Neural cell (in vitro differentiated cells): ENCODE data around the gene TMEM237.

Experiments used
- EP300 ChIP-seq: fragments of 450-650 bp; conservative IDR thresholded peaks from 2 replicates; pipeline ENCODE4 v1.6.1; 2014; ENCODE audit warnings: antibody characterized with exemption, mild to moderate bottlenecking, moderate library complexity; ENCODE audit not compliant: poor library complexity, severe bottlenecking
- EZH2 ChIP-seq: fragments of 200-600, 300-800 bp; shearing (Covaris generic), sonication (generic); IDR thresholded peaks from 2 replicates; pipeline ENCODE4 v1.6.1; 2014; ENCODE audit warnings: antibody characterized with exemption, low read length, borderline replicate concordance, mild to moderate bottlenecking; ENCODE audit not compliant: insufficient read depth, poor library complexity, severe bottlenecking
- POLR2AphosphoS5 ChIP-seq: IDR thresholded peaks from 2 replicates; pipeline ENCODE4 v1.6.1; 2012
- RAD21 ChIP-seq: fragments of 450-650 bp; conservative IDR thresholded peaks from 2 replicates; pipeline ENCODE4 v1.6.1; 2014; ENCODE audit warnings: antibody characterized with exemption, mild to moderate bottlenecking, moderate library complexity
- SMC3 ChIP-seq: fragments of 450-650 bp; conservative IDR thresholded peaks from 2 replicates; pipeline ENCODE4 v1.6.1; 2014; ENCODE audit warnings: antibody characterized with exemption, mild to moderate bottlenecking, moderate library complexity; ENCODE audit not compliant: poor library complexity
- TAF1 ChIP-seq: IDR thresholded peaks from 2 replicates; pipeline ENCODE4 v1.6.1; 2012; ENCODE audit warnings: low read depth
- TF ChIP-seq, protein P1 (sequence below): fragments of 450-650 bp; IDR thresholded peaks from 2 replicates; pipeline ENCODE4 v1.5.1; 2014; ENCODE audit warnings: antibody characterized with exemption, mild to moderate bottlenecking, moderate library complexity; ENCODE audit not compliant: poor library complexity, severe bottlenecking
- TF ChIP-seq, protein P2 (sequence below): IDR thresholded peaks from 2 replicates; pipeline ENCODE4 v1.6.1; 2012; ENCODE audit warnings: borderline replicate concordance

DNA sequence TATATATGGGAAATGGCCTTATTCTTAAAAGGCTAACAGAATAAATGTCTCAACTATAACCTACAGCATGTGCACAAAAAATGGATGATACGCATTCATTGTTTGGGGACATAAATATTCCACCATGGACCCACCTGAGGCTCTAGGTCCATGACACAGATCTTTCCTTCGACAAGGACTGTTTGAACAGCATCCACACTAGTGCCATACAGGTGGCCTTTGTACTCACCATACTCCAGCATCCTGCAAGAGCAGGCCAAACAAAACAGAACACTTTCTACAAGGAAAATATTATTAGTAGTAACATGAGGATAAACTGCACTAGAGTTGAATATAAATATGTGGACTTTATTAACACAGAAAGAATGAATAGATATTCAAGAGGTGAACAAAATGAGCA, 6.1 kb upstream of the TMEM237 start:
- TF ChIP-seq, protein P1, sequence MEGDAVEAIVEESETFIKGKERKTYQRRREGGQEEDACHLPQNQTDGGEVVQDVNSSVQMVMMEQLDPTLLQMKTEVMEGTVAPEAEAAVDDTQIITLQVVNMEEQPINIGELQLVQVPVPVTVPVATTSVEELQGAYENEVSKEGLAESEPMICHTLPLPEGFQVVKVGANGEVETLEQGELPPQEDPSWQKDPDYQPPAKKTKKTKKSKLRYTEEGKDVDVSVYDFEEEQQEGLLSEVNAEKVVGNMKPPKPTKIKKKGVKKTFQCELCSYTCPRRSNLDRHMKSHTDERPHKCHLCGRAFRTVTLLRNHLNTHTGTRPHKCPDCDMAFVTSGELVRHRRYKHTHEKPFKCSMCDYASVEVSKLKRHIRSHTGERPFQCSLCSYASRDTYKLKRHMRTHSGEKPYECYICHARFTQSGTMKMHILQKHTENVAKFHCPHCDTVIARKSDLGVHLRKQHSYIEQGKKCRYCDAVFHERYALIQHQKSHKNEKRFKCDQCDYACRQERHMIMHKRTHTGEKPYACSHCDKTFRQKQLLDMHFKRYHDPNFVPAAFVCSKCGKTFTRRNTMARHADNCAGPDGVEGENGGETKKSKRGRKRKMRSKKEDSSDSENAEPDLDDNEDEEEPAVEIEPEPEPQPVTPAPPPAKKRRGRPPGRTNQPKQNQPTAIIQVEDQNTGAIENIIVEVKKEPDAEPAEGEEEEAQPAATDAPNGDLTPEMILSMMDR, result no peak
- TF ChIP-seq SMC3, result no peak
- TF ChIP-seq EP300, result no peak
- no peak for TF ChIP-seq EZH2
- no peak for TF ChIP-seq POLR2AphosphoS5
- no peak for TF ChIP-seq RAD21
- TF ChIP-seq TAF1, result no peak
- TF ChIP-seq, protein P2, sequence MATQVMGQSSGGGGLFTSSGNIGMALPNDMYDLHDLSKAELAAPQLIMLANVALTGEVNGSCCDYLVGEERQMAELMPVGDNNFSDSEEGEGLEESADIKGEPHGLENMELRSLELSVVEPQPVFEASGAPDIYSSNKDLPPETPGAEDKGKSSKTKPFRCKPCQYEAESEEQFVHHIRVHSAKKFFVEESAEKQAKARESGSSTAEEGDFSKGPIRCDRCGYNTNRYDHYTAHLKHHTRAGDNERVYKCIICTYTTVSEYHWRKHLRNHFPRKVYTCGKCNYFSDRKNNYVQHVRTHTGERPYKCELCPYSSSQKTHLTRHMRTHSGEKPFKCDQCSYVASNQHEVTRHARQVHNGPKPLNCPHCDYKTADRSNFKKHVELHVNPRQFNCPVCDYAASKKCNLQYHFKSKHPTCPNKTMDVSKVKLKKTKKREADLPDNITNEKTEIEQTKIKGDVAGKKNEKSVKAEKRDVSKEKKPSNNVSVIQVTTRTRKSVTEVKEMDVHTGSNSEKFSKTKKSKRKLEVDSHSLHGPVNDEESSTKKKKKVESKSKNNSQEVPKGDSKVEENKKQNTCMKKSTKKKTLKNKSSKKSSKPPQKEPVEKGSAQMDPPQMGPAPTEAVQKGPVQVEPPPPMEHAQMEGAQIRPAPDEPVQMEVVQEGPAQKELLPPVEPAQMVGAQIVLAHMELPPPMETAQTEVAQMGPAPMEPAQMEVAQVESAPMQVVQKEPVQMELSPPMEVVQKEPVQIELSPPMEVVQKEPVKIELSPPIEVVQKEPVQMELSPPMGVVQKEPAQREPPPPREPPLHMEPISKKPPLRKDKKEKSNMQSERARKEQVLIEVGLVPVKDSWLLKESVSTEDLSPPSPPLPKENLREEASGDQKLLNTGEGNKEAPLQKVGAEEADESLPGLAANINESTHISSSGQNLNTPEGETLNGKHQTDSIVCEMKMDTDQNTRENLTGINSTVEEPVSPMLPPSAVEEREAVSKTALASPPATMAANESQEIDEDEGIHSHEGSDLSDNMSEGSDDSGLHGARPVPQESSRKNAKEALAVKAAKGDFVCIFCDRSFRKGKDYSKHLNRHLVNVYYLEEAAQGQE, result no peak
